GM12878 (cell line): Measurements from ENCODE around the gene PREP. TPM values are rescaled to one million over a fixed set of nuclear protein-coding genes. Genes with fewer than 3 reads are reported as not detected.

ENCODE experiments used
- ATAC-seq: fragments of 200-7000 bp; cut with Tn5 transposase; 3 replicates; pipeline ENCODE4 v1.9.1; 2020; ENCODE audit warnings: mild to moderate bottlenecking, moderate library complexity
- BruUV-seq: library from RNA; stranded (reverse); fragments of 400-500 nt; replicated peaks from 2 replicates; lab custom pipeline; 2021; lab: Mats Ljungman, UMichigan
- CTCF ChIA-PET: fragments of 300-600 bp; sonication (Branson Sonifier 250); formaldehyde crosslinking; extraction: SDS; loops from one replicate; lab custom pipeline; 2021; ENCODE audit warnings: inconsistent platforms; lab: Yijun Ruan, JAX
- POLR2A ChIA-PET: fragments of 350-600 bp; formaldehyde crosslinking; extraction: SDS; loops from one replicate; lab custom pipeline; 2021; ENCODE audit warnings: inconsistent platforms; lab: Charles Lee
- RAD21 ChIA-PET: fragments of 300-600 bp; sonication (Branson Sonifier 250); formaldehyde crosslinking; loops from one replicate; lab custom pipeline; 2023; ENCODE audit warnings: antibody characterized with exemption; ENCODE audit not compliant: unreplicated experiment; lab: Charles Lee
- SMC1A ChIA-PET: fragments of 300-600 bp; sonication (Branson Sonifier 250); formaldehyde crosslinking; loops from one replicate; lab custom pipeline; 2023; ENCODE audit not compliant: unreplicated experiment, uncharacterized antibody; lab: Charles Lee
- DNase-seq: peaks from one replicate; pipeline ENCODE4 v3.0.0-alpha.2; 2011; ENCODE audit warnings: low read depth, low spot score
- FAIRE-seq: peaks from 3 replicates; lab custom pipeline; 2011; peaks lifted over from hg19 to GRCh38; lab: Jason Lieb, UNC
- H2AFZ ChIP-seq: 2 replicates; pipeline ENCODE4 v1.6.0; 2011; ENCODE audit warnings: low read depth, low read length, control low read depth; ENCODE audit not compliant: control insufficient read depth
- H3K27ac ChIP-seq: 2 replicates; pipeline ENCODE4 v1.5.1; 2011; ENCODE audit warnings: control low read depth; ENCODE audit not compliant: control insufficient read depth, insufficient read depth
- H3K27me3 ChIP-seq, 2 experiments: replicated peaks in 1 of 2; 2 replicates each; pipeline versions ENCODE4 v1.6.0 to v1.6.1; 2011; ENCODE audit warnings: low read length in 1 of 2; ENCODE audit not compliant: control insufficient read depth in 2 of 2, insufficient read depth in 2 of 2
- H3K36me3 ChIP-seq, 2 experiments: 2 replicates each; pipeline ENCODE4 v1.5.1; 2011; ENCODE audit warnings: low read length in 1 of 2; ENCODE audit not compliant: control insufficient read depth in 2 of 2, insufficient read depth in 2 of 2
- H3K4me1 ChIP-seq: 2 replicates; pipeline ENCODE4 v1.6.1; 2011; ENCODE audit warnings: mild to moderate bottlenecking, low read length, moderate library complexity, mixed read lengths; ENCODE audit not compliant: control insufficient read depth, insufficient read depth
- H3K4me2 ChIP-seq: 2 replicates; pipeline ENCODE4 v1.6.0; 2011; ENCODE audit warnings: control low read depth; ENCODE audit not compliant: control insufficient read depth, insufficient read depth
- H3K4me3 ChIP-seq: fragments of 200-600 bp; sonication (generic); 2 replicates; pipeline ENCODE4 v1.5.1; 2016
- H3K79me2 ChIP-seq: 2 replicates; pipeline ENCODE4 v1.6.0; 2011; ENCODE audit warnings: low read length; ENCODE audit not compliant: control insufficient read depth, insufficient read depth
- H3K9ac ChIP-seq: 2 replicates; pipeline ENCODE4 v1.8.0; 2011; ENCODE audit warnings: low read length, control low read depth, mixed read lengths; ENCODE audit not compliant: control insufficient read depth, insufficient read depth
- H3K9me3 ChIP-seq: replicated peaks from 3 replicates; pipeline ENCODE4 v1.5.1; 2011; ENCODE audit warnings: mild to moderate bottlenecking, low read length; ENCODE audit not compliant: control insufficient read depth, insufficient read depth
- H4K20me1 ChIP-seq: 2 replicates; pipeline ENCODE4 v1.6.0; 2011; ENCODE audit not compliant: control insufficient read depth, insufficient read depth
- BACH1 ChIP-seq: fragments of 450-650 bp; IDR thresholded peaks from 2 replicates; pipeline ENCODE4 v1.6.1; 2017; ENCODE audit warnings: mild to moderate bottlenecking, borderline replicate concordance
- CUX1 ChIP-seq: IDR thresholded peaks from 2 replicates; pipeline ENCODE4 v1.6.1; 2012; ENCODE audit warnings: improper control_type of control experiment, low read depth, low read length; ENCODE audit not compliant: insufficient replicate concordance
- HDAC2 ChIP-seq: fragments of 200-600 bp; sonication (generic); IDR thresholded peaks from 2 replicates; pipeline ENCODE4 v1.6.1; 2017
- HDAC6 ChIP-seq: fragments of 200-600 bp; sonication (generic); IDR thresholded peaks from one replicate; pipeline ENCODE4 v1.8.0; 2017; ENCODE audit warnings: antibody characterized with exemption; ENCODE audit not compliant: unreplicated experiment
- JUND ChIP-seq: IDR thresholded peaks from 2 replicates; pipeline ENCODE4 v1.6.1; 2012; ENCODE audit warnings: low read depth, mild to moderate bottlenecking, low read length, improper control_type of control experiment, moderate library complexity
- MYB ChIP-seq: fragments of 150-350 bp; IDR thresholded peaks from 2 replicates; pipeline ENCODE4 v1.6.1; 2014; ENCODE audit warnings: mild to moderate bottlenecking, low read depth, low read length, borderline replicate concordance
- NR2C2 ChIP-seq: IDR thresholded peaks from 2 replicates; pipeline ENCODE4 v1.6.1; 2011; ENCODE audit warnings: borderline replicate concordance, low read depth; ENCODE audit not compliant: control insufficient read depth, insufficient read length
- PBX3 ChIP-seq: IDR thresholded peaks from 2 replicates; pipeline ENCODE4 v1.6.1; 2011; ENCODE audit warnings: mild to moderate bottlenecking, low read depth, low read length, moderate library complexity; ENCODE audit not compliant: insufficient replicate concordance
- SMAD1 ChIP-seq: fragments of 450-650 bp; IDR thresholded peaks from 2 replicates; pipeline ENCODE4 v1.6.1; 2018; ENCODE audit warnings: mild to moderate bottlenecking, low read depth; ENCODE audit not compliant: partially characterized antibody
- SREBF2 ChIP-seq: IDR thresholded peaks from 2 replicates; pipeline ENCODE4 v1.6.1; 2012; ENCODE audit warnings: mild to moderate bottlenecking, low read length
- TAF1 ChIP-seq: IDR thresholded peaks from 2 replicates; pipeline ENCODE4 v1.6.1; 2011; ENCODE audit warnings: mild to moderate bottlenecking, low read depth, low read length, borderline replicate concordance
- WGBS: methylation state at CpG from one replicate; pipeline ENCODE4 v1.1.6; 2016; ENCODE audit warnings: low lambda C conversion rate; ENCODE audit not compliant: insufficient replicate concordance, insufficient coverage; ENCODE audit errors: missing lambda C conversion rate; 5-methylcytosine and 5-hydroxymethylcytosine counted together
- in situ Hi-C: fragments of 300-500 bp; cut with MboI; formaldehyde crosslinking; loops from 9 replicates; pipeline ENCODE4 v1.14.3; 2018; ENCODE audit warnings: mixed read lengths
- intact Hi-C: fragments of 100-400 bp; cut with micrococcal nuclease; formaldehyde crosslinking; loops from one replicate; pipeline ENCODE4 v1.14.2; 2022; ENCODE audit not compliant: unreplicated experiment
- polyA plus RNA-seq, 11 experiments: library from polyadenylated mRNA; depleted of rRNA in 4 of 11; unstranded in 6 of 11; stranded (reverse) in 5 of 11; fragments of >200 nt; fragmentation: Nextera tagmentation in 4 of 11; fragmentation: Illumina TruSeq in 1 of 11; extraction: Ambion mirVana in 4 of 11; extraction: Trizol in 1 of 11; gene quantifications; 1 replicate in 1 of 11; 2 replicates in 10 of 11; pipeline versions ENCODE4 v1.2.1 to v1.2.3, GENCODE V29; 2011 to 2016; ENCODE audit warnings: inconsistent platforms in 2 of 11, missing spikeins in 2 of 11, low read depth in 1 of 11
- total RNA-seq, 4 experiments: library from RNA; depleted of rRNA in 3 of 4; stranded (reverse); fragments of >200 nt in 3 of 4; fragmentation: Illumina TruSeq in 1 of 4; extraction: Trizol in 1 of 4; gene quantifications; 2 replicates each; pipeline versions ENCODE4 v1.2.1 to v1.2.3, GENCODE V29; 2013 to 2021

PREP gene
- total and polyA plus RNA-seq, 10 of the 15 experiments (the other 5 are each of a cell fraction or from before 2014, with no cell fraction given) = 6.5 to 33.6 (median 18.1) TPM

- Histone ChIP-seq H3K27ac (no peak overlapping the region), H4K20me1 (no peaks in the 10 kb centered on the region), H3K27me3 (no peaks in the 10 kb centered on the region), H2AFZ (no peak overlapping the region), H3K9ac (no peak overlapping the region), H3K4me3 (no peak overlapping the region), H3K79me2 (no peaks in the 10 kb centered on the region), H3K4me1 (no peaks in the 10 kb centered on the region), H3K9me3 (no peaks in the 10 kb centered on the region), H3K36me3 (peaks cover 2 to 4% of the 10 kb centered on the region in 2 experiments; a peak in 2 of 4 replicates), H3K4me2 (no peak overlapping the region)
- DNase-seq (no peak), FAIRE-seq (no peak), ATAC-seq (no peak)
- 88% methylated on average over 4 of the region's 4 CpGs for WGBS
- ChIA-PET SMC1A (no interaction called here), CTCF (no interaction called here), POLR2A (no interaction called here), RAD21 (interaction anchor here (0.6 kb wide), 1 partner anchor 431 kb away, joined by 4 read pairs; no protein-coding TSS in a partner anchor)
- in situ Hi-C loops (no loop called here), intact Hi-C loops (no loop called here)
- TF ChIP-seq PBX3 (no peak), SREBF2 (no peak), BACH1 (no peak), JUND (no peak), TAF1 (no peak), NR2C2 (no peak), HDAC2 (no peak), CUX1 (no peak), HDAC6 (no peak), SMAD1 (no peak), MYB (no peak)
- BruUV-seq = no TSS peak
Measured at GRCh38 chr6:105274678-105275077, 128.2 kb downstream of the PREP start.
